Esophagus muscularis mucosa (tissue), 4 donors: ENCODE results near the gene TMEM97. TPM values are rescaled to one million over a fixed set of nuclear protein-coding genes. Genes with fewer than 3 reads are reported as not detected.

ENCODE experiments used
- DNase-seq: peaks from one replicate; pipeline ENCODE4 v3.0.0-alpha.2; 2017; ENCODE audit errors: extremely low spot score
- H3K27ac ChIP-seq, 4 donors: fragments of 200-600 bp; sonication (generic); replicated peaks in 1 of 4; 1 replicate in 3 of 4; 2 replicates in 1 of 4; pipeline ENCODE4 v1.5.1; 2016 to 2019; ENCODE audit warnings: mild to moderate bottlenecking in 1 of 4
- H3K27me3 ChIP-seq, 4 donors: fragments of 200-600 bp; sonication (generic); one replicate each; pipeline versions ENCODE4 v1.5.1 to v1.6.0; 2016 to 2019
- H3K36me3 ChIP-seq, 4 donors: fragments of 200-600 bp; sonication (generic); one replicate each; pipeline ENCODE4 v1.5.1; 2016 to 2019
- H3K4me1 ChIP-seq, 4 donors: fragments of 200-600 bp; sonication (generic); one replicate each; pipeline ENCODE4 v1.5.1; 2016 to 2019
- H3K4me3 ChIP-seq, 4 donors: fragments of 200-600 bp; sonication (generic); 1 replicate in 2 of 4; 2 replicates in 2 of 4; pipeline ENCODE4 v1.5.1; 2016 to 2019; ENCODE audit warnings: mild to moderate bottlenecking in 4 of 4, moderate library complexity in 1 of 4
- H3K9me3 ChIP-seq, 4 donors: fragments of 200-600 bp; sonication (generic); 1 replicate in 3 of 4; 2 replicates in 1 of 4; pipeline ENCODE4 v1.5.1; 2016 to 2019
- EP300 ChIP-seq: sonication (generic); formaldehyde crosslinking; IDR thresholded peaks from one replicate; pipeline ENCODE4 v1.6.1; 2017; ENCODE audit warnings: antibody characterized with exemption
- POLR2A ChIP-seq: fragments of 450-650 bp; IDR thresholded peaks from one replicate; pipeline ENCODE4 v1.6.1; 2017; ENCODE audit warnings: antibody characterized with exemption, moderate library complexity, mild to moderate bottlenecking, low read depth
- POLR2AphosphoS5 ChIP-seq, 2 donors: sonication (generic); formaldehyde crosslinking; IDR thresholded peaks; one replicate each; pipeline ENCODE4 v1.6.1; 2017; ENCODE audit warnings: antibody characterized with exemption in 2 of 2
- WGBS: methylation state at CpG from one replicate; pipeline ENCODE4 v1.1.5; 2018; 5-methylcytosine and 5-hydroxymethylcytosine counted together
- intact Hi-C: fragments of 100-400 bp; cut with DNase I; formaldehyde crosslinking; loops from one replicate; pipeline ENCODE4 v1.15.1; 2023
- total RNA-seq, 4 donors: library from RNA; depleted of rRNA; stranded (reverse); fragments of >200 nt; gene quantifications; one replicate each; pipeline versions ENCODE4 v1.1.0 to v1.2.1, GENCODE V29; 2016
- TF ChIP-seq, protein P1 (sequence below), 3 experiments: fragments of 200-600 bp in 2 of 3; fragments of 450-650 bp in 1 of 3; sonication (generic) in 2 of 3; IDR thresholded peaks; one replicate each; pipeline ENCODE4 v1.5.1; 2017 to 2019; ENCODE audit warnings: antibody characterized with exemption in 3 of 3, mild to moderate bottlenecking in 2 of 3, moderate library complexity in 1 of 3

Gene TMEM97
- total RNA-seq, 4 donors from 2014 or later = 5.8 to 10.8 (median 10.1) TPM

DNA sequence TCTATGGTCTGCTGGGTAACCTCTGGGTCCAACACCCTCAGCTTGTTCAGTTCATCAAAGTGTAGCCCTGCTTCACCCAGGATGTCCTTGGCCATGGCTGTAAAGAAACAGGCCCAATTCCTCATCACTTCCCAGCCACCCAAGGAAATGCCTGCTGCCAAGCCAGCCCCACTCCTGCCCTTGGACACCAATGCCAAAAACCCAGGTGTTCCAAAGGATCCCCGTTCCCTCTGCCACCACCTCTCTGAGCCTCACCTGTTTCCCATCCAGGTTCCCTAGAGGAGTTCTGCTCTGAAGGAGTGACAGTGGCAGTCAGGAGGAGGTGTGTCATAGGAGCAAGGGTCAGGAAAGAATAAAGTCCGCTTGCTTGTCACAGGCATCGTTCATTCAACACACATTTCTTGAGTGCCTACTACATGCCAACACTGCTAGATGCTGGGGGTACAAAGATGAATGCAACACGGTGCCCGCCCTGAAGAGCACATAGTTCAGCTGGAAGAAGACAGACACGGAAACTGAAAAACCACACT, 13.0 kb downstream of the TMEM97 start:
- WGBS = 95% methylated on average over 6 of the region's 6 CpGs
- no peak for TF ChIP-seq POLR2AphosphoS5 (IDR thresholded peaks at IDR 0.05)
- no peak for TF ChIP-seq POLR2A
- TF ChIP-seq EP300 = no peak
- TF ChIP-seq, protein P1, sequence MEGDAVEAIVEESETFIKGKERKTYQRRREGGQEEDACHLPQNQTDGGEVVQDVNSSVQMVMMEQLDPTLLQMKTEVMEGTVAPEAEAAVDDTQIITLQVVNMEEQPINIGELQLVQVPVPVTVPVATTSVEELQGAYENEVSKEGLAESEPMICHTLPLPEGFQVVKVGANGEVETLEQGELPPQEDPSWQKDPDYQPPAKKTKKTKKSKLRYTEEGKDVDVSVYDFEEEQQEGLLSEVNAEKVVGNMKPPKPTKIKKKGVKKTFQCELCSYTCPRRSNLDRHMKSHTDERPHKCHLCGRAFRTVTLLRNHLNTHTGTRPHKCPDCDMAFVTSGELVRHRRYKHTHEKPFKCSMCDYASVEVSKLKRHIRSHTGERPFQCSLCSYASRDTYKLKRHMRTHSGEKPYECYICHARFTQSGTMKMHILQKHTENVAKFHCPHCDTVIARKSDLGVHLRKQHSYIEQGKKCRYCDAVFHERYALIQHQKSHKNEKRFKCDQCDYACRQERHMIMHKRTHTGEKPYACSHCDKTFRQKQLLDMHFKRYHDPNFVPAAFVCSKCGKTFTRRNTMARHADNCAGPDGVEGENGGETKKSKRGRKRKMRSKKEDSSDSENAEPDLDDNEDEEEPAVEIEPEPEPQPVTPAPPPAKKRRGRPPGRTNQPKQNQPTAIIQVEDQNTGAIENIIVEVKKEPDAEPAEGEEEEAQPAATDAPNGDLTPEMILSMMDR (IDR thresholded peaks at IDR 0.05) = no peak
- peaks cover 23 to 32% (median 30%) of the 10 kb centered on the region in 4 donors for H3K4me1 ChIP-seq
- H3K27me3 ChIP-seq = no peaks in the 10 kb centered on the region
- no peak overlapping the region for H3K4me3 ChIP-seq
- no peak overlapping the region for H3K27ac ChIP-seq
- peaks cover 32 to 53% (median 51%) of the 10 kb centered on the region in 4 donors for H3K36me3 ChIP-seq
- DNase-seq = no peak
- no peaks in the 10 kb centered on the region for H3K9me3 ChIP-seq
- intact Hi-C loops = loop anchor here (10.0 kb wide), 1 partner anchor 287 kb away; the partner anchor contains the start of gene NLK

DNA sequence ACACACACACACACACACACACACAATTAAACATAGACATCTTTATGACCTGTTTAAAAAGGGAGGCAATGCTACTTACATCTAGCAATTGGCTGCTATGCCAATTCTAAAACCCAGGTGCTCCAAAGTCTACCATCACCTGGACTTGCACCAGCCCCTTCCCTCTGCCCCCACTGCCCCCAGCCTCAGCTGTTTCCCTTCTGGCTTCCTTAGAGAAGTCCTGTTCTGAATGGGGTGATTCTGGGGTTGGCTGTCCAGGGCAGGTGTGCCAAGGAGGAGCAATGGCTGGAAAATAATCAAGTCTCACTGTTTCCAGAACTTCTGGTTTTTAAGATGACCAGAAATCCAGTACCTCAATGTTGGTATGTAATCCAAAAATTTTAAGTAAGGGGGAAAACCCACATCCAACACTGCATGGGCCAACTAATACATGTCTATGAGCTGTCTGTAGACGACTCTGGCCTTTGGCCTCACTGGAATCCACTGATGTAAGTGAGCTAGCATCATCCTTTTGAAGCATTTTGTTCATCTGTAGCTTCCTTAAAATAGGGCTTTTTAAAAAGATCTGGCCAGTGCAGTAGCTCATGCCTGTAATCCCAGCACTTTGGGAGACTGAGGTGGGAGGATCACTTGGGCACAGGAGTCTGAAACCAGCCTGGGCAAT, 14.2 kb downstream of the TMEM97 start:
- H3K36me3 ChIP-seq = peaks cover 28 to 40% (median 40%) of the 10 kb centered on the region in 4 donors
- DNase-seq = no peak
- intact Hi-C loops = loop anchor here (10.0 kb wide), 1 partner anchor 288 kb away; the partner anchor contains the start of gene NLK
- no peaks in the 10 kb centered on the region for H3K9me3 ChIP-seq
- H3K4me1 ChIP-seq = peaks cover 36 to 45% (median 43%) of the 10 kb centered on the region in 4 donors
- H3K27ac ChIP-seq = no peak overlapping the region
- TF ChIP-seq POLR2A (no peak), EP300 (no peak), POLR2AphosphoS5 (IDR thresholded peaks at IDR 0.05) (no peak)
- TF ChIP-seq, protein P1 (IDR thresholded peaks at IDR 0.05) = no peak
- no peaks in the 10 kb centered on the region for H3K27me3 ChIP-seq
- no peak overlapping the region for H3K4me3 ChIP-seq
- 73% methylated on average over 1 of the region's 1 CpG for WGBS

DNA sequence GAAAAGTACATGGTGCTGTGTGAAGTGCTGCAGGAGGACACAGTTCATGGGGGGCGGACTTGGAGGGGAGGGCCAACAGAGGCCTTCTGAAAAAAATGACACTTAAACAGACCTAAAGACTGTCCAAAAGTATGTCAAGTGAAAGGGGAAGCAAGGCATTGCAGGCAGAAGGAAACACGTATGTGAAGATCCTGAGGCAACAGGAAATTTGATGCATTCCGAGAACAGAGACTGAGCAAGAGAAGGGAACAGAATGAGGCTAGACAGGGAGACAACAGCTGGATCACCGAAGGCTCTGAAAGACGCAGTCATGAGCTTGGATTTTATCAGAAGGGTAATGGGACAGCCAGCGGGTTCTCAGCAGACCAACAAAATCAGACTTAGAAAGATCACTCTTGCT, 15.2 kb downstream of the TMEM97 start:
- Histone ChIP-seq H3K36me3 (peaks cover 18 to 32% (median 31%) of the 10 kb centered on the region in 4 donors), H3K27ac (peak overlapping the region in 1 of 4 donors; percentile 99), H3K27me3 (no peaks in the 10 kb centered on the region), H3K4me3 (peak overlapping the region; percentile 79 to 90 (median 84)), H3K4me1 (peaks cover 44 to 55% (median 51%) of the 10 kb centered on the region in 4 donors), H3K9me3 (no peaks in the 10 kb centered on the region)
- 55% methylated on average over 6 of the region's 6 CpGs for WGBS
- no peak for DNase-seq
- TF ChIP-seq POLR2AphosphoS5 (IDR thresholded peaks at IDR 0.05) (no peak), POLR2A (no peak), EP300 (no peak)
- TF ChIP-seq, protein P1 (IDR thresholded peaks at IDR 0.05) = no peak
- intact Hi-C loops = loop anchor here (10.0 kb wide), 1 partner anchor 289 kb away; the partner anchor contains the start of gene NLK

DNA sequence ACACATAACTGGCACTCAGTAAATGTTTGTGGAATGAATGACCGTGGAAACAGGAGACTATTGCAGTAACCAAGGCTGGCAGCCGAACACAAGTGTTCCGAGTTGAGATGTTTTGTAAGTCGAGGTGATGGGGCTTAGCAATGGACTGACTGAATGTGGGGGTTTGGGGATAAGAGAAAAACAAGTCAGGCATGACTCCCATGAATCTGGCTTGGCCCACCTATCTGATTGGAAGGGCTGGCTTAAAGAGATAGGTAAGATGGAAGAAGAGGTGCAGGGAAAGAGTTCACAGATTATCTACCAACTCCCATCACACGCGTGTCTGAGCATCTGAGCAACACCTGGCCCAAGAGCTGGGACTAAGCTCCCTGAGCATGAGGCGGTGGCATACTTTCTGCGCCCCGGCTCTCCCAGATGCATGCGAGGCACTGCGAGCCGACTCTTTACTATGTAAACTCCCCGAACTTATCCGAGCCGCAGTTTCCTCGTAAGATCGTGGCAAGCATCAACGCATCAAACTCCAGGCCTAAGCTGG, 15.7 kb downstream of the TMEM97 start:
- DNase-seq = no peak
- 12% methylated on average over 11 of the region's 18 CpGs for WGBS
- peaks cover 50 to 60% (median 55%) of the 10 kb centered on the region in 4 donors for H3K4me1 ChIP-seq
- peaks cover 19 to 32% (median 30%) of the 10 kb centered on the region in 4 donors for H3K36me3 ChIP-seq
- peak overlapping the region; percentile 91 to 99 (median 97) for H3K27ac ChIP-seq
- TF ChIP-seq POLR2A (no peak), POLR2AphosphoS5 (IDR thresholded peaks at IDR 0.05) (no peak), EP300 (no peak)
- TF ChIP-seq, protein P1 (IDR thresholded peaks at IDR 0.05) = no peak
- peak overlapping the region; percentile 79 to 90 (median 84) for H3K4me3 ChIP-seq
- intact Hi-C loops = loop anchor here (10.0 kb wide), 1 partner anchor 290 kb away; the partner anchor contains the start of gene NLK
- no peaks in the 10 kb centered on the region for H3K27me3 ChIP-seq
- no peaks in the 10 kb centered on the region for H3K9me3 ChIP-seq
